DOHH2 (cell line): ENCODE data around the gene RABGEF1.
"Not testable (repeated sequence)": the region's sequence is repeated elsewhere in the genome, so short reads cannot be mapped to it uniquely, and the experiment has no call there.

ENCODE experiments used
- H3F3A ChIP-seq: fragments of 200-600 bp; sonication (generic), shearing (Covaris generic); 2 replicates; pipeline ENCODE4 v1.6.0; 2016; ENCODE audit warnings: antibody characterized with exemption, mild to moderate bottlenecking; ENCODE audit not compliant: control insufficient read depth, insufficient read depth
- H3K27ac ChIP-seq: fragments of 200-600 bp; sonication (generic); 2 replicates; pipeline ENCODE4 v1.5.1; 2014; ENCODE audit warnings: low read depth, mild to moderate bottlenecking, low read length, moderate library complexity
- H3K27me3 ChIP-seq: fragments of 200-600 bp; sonication (generic); 2 replicates; pipeline ENCODE4 v1.6.1; 2014; ENCODE audit warnings: mild to moderate bottlenecking, low read length, mixed read lengths; ENCODE audit not compliant: control insufficient read depth
- H3K36me3 ChIP-seq: fragments of 200-600 bp; sonication (generic); 2 replicates; pipeline ENCODE4 v1.6.1; 2014; ENCODE audit warnings: mild to moderate bottlenecking, low read length, moderate library complexity, mixed read lengths; ENCODE audit not compliant: control insufficient read depth
- H3K4me1 ChIP-seq: fragments of 200-600 bp; sonication (generic); 2 replicates; pipeline ENCODE4 v1.6.1; 2014; ENCODE audit warnings: mild to moderate bottlenecking, low read length, mixed read lengths; ENCODE audit not compliant: control insufficient read depth
- H3K4me2 ChIP-seq: fragments of 200-600 bp; sonication (generic); 2 replicates; pipeline ENCODE4 v1.6.0; 2014; ENCODE audit warnings: mild to moderate bottlenecking, low read length, moderate library complexity
- H3K4me3 ChIP-seq: fragments of 200-600 bp; sonication (generic); 2 replicates; pipeline ENCODE4 v1.5.1; 2014; ENCODE audit warnings: mild to moderate bottlenecking, low read length, mixed read lengths
- H3K79me2 ChIP-seq: fragments of 200-600 bp; sonication (generic); 2 replicates; pipeline ENCODE4 v1.6.1; 2014; ENCODE audit warnings: mild to moderate bottlenecking, low read length, mixed read lengths; ENCODE audit not compliant: control insufficient read depth
- H3K9me2 ChIP-seq: fragments of 200-600 bp; sonication (generic); replicated peaks from 2 replicates; pipeline ENCODE4 v1.6.1; 2014; ENCODE audit warnings: mild to moderate bottlenecking, low read length, mixed read lengths; ENCODE audit not compliant: control insufficient read depth
- H3K9me3 ChIP-seq: fragments of 200-600 bp; sonication (generic); 2 replicates; pipeline ENCODE4 v1.6.1; 2014; ENCODE audit warnings: antibody characterized with exemption, low read length, mixed read lengths; ENCODE audit not compliant: control insufficient read depth, insufficient read depth
- H4K20me1 ChIP-seq: fragments of 200-600 bp; sonication (generic); 2 replicates; pipeline ENCODE4 v1.6.0; 2014; ENCODE audit warnings: low read depth, mild to moderate bottlenecking, antibody characterized with exemption, low read length, moderate library complexity; ENCODE audit not compliant: control insufficient read depth, insufficient read depth
- EZH2phosphoT487 ChIP-seq: fragments of 200-600 bp; sonication (generic); IDR thresholded peaks from 2 replicates; pipeline ENCODE4 v1.6.1; 2017; ENCODE audit warnings: borderline replicate concordance, mild to moderate bottlenecking, antibody characterized with exemption, low read length, moderate library complexity, mixed read lengths
- TF ChIP-seq, protein P1 (sequence below): fragments of 200-600 bp; sonication (generic); IDR thresholded peaks from one replicate; pipeline ENCODE4 v1.5.1; 2014; ENCODE audit warnings: antibody characterized with exemption, mild to moderate bottlenecking, low read depth, low read length; ENCODE audit not compliant: poor library complexity, severe bottlenecking

RABGEF1 gene

DNA sequence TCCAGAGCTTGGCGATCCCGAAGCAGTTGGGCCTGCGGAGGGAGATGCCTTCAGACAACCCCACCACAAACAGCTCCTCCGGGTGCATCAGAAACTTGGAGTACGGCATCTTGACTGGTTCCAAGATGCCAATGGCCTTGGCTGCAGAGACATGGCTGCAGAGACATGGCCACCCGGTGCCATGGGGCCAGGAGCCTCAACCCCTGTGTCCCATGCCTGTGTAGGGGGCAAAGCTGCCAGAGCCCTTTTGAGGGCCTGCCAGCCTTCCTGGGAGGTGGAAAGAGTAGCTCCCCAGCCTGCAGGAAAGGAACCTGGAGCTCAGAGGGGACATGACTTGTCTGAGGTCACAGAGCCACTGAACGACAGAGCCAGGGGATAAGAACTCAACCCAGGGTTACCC lies 83.5 kb downstream of the RABGEF1 start:
- H3K4me1 ChIP-seq = no peaks in the 10 kb centered on the region
- H4K20me1 ChIP-seq = no peaks in the 10 kb centered on the region
- H3F3A ChIP-seq = no peaks in the 10 kb centered on the region
- H3K9me2 ChIP-seq = no peaks in the 10 kb centered on the region
- H3K79me2 ChIP-seq = no peaks in the 10 kb centered on the region
- H3K4me3 ChIP-seq = no peak overlapping the region
- TF ChIP-seq, protein P1, sequence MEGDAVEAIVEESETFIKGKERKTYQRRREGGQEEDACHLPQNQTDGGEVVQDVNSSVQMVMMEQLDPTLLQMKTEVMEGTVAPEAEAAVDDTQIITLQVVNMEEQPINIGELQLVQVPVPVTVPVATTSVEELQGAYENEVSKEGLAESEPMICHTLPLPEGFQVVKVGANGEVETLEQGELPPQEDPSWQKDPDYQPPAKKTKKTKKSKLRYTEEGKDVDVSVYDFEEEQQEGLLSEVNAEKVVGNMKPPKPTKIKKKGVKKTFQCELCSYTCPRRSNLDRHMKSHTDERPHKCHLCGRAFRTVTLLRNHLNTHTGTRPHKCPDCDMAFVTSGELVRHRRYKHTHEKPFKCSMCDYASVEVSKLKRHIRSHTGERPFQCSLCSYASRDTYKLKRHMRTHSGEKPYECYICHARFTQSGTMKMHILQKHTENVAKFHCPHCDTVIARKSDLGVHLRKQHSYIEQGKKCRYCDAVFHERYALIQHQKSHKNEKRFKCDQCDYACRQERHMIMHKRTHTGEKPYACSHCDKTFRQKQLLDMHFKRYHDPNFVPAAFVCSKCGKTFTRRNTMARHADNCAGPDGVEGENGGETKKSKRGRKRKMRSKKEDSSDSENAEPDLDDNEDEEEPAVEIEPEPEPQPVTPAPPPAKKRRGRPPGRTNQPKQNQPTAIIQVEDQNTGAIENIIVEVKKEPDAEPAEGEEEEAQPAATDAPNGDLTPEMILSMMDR = no peak
- no peak for TF ChIP-seq EZH2phosphoT487
- H3K27ac ChIP-seq = no peak overlapping the region
- peaks cover 13% of the 10 kb centered on the region for H3K9me3 ChIP-seq
- no peak overlapping the region for H3K4me2 ChIP-seq
- no peaks in the 10 kb centered on the region for H3K36me3 ChIP-seq
- H3K27me3 ChIP-seq = no peaks in the 10 kb centered on the region

DNA sequence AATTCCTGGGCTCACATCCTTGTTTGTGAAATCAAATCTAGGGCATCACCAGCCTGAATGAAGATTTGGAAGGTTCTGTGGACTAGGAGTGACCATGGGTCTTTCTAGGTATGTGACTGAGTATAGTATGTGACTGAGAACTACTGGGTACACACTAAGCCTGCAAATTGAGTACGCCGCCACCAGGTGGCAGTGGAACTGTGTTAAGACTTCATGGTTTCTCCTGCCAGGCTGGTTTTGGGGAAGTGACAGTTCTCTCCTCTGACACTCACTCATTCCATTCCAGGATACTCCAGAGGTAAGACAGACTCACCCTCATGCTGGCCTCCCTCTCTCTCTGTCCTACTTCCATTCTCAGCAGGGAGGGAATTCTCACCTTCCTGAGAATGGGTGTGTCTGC lies 85.0 kb downstream of the RABGEF1 start:
- TF ChIP-seq, protein P1 = peak; percentile 74
- H3K4me1 ChIP-seq, H3K4me2 ChIP-seq, H3K27ac ChIP-seq, H3K9me2 ChIP-seq, H3F3A ChIP-seq, H3K79me2 ChIP-seq, H4K20me1 ChIP-seq, H3K4me3 ChIP-seq, H3K36me3 ChIP-seq, H3K27me3 ChIP-seq: not testable (repeated sequence)
- H3K9me3 ChIP-seq = peaks cover 13% of the 10 kb centered on the region

DNA sequence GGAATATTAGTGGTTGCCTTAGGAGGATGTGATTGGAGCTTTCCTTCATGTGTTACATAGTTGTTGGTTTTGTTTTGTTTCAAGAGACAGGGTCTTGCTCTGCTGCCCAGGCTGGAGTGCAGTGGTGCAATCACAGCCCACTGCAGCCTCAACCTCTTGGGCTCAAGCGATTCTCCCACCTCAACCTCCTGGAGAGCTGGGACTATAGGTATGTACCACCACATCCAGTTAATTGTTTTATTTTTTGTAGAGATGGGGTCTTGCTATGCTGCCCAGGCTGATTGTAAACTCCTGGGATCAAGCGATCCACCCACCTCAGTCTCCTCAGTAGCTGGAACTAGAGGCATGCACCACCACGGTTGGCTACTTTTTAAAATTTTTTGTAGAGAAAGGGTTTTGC lies 86.1 kb downstream of the RABGEF1 start:
- TF ChIP-seq, protein P1 = no peak
- TF ChIP-seq EZH2phosphoT487 = no peak
- H4K20me1 ChIP-seq = no peaks in the 10 kb centered on the region

DNA sequence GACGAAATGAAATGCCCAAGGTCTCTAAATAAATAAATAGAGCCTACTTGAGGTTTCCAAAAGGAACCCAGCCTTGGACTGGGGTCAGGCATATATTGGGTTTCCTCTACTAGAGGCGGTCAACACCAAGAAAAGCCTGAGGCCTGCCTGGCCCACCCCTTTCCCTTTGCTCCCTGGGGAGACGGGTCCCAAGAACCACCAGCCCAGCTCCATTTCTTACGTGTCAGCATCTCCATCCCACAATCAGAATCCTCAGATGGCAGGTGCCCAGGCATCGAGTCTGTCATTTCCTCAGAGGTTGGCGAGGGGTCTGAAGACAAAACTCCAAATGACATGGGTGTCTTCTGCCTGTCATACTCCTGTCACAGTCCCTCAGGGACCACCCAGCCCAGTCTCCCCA lies 90.4 kb downstream of the RABGEF1 start:
- H3K27me3 ChIP-seq = not testable (repeated sequence)

More for the DNA sequence above, 86.1 kb downstream of the RABGEF1 start:
- H3K9me2 ChIP-seq = no peaks in the 10 kb centered on the region
- H3K9me3 ChIP-seq = peaks cover 13% of the 10 kb centered on the region
- no peaks in the 10 kb centered on the region for H3K4me1 ChIP-seq
- no peak overlapping the region for H3K27ac ChIP-seq
- H3K36me3 ChIP-seq = no peaks in the 10 kb centered on the region
- no peak overlapping the region for H3K4me3 ChIP-seq
- H3K27me3 ChIP-seq = no peaks in the 10 kb centered on the region
- no peaks in the 10 kb centered on the region for H3K79me2 ChIP-seq
- no peak overlapping the region for H3K4me2 ChIP-seq
- H3F3A ChIP-seq = no peaks in the 10 kb centered on the region

More for the DNA sequence above, 90.4 kb downstream of the RABGEF1 start:
- H3K4me2 ChIP-seq, H3K4me3 ChIP-seq, H3K36me3 ChIP-seq, H3K9me3 ChIP-seq, H3K79me2 ChIP-seq, H4K20me1 ChIP-seq, H3F3A ChIP-seq, H3K27ac ChIP-seq, H3K9me2 ChIP-seq, H3K4me1 ChIP-seq: not testable (repeated sequence)
